GM21515 (cell line): ENCODE measurements around the gene SSR3.
A peak's percentile ranks its signal among the peaks of the same experiment; 100 is the strongest.

Experiments used
- ATAC-seq: cut with Tn5 transposase; IDR thresholded peaks from one replicate; pipeline ENCODE4 v1.9.1; 2021; ENCODE audit not compliant: unreplicated experiment

Gene SSR3

DNA sequence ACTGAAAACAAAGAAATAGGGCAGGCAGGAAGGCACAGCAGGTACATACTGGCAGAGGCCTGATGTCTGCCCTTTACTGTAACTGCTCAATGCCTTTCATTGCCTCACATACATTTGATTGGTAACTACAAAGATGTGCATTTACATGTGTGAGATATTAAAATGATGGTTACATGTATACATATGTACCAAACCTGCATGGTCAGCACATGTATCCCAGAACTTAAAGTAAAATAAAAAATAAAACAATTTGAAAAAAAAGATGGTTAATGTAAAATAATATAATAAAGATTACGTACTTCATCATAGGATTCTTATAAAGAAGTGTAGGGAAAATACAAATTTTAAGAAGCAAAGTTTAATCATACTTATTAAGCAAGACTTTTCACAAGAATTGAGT, 15.1 kb downstream of the SSR3 start:
- ATAC-seq, result no peak

DNA sequence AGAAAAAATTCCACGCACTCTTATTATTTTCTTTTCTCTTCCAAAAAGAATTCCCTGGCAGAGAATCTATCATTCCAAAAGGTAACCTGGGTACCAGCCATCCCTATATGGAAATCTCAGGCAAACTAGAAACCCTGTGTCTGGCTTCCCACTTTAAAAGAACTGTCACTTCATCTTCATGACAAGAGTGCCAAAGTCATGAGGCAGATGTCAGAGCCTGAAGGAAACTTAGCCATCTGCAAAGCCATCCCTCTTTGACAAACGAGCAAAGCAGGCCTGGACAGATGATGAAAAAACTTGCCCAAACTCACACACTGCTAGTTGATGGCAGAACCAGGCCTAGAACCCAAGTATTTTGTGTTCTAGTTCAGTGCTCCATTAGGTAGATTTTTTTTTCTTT, 15.9 kb downstream of the SSR3 start:
- ATAC-seq, result no peak

DNA sequence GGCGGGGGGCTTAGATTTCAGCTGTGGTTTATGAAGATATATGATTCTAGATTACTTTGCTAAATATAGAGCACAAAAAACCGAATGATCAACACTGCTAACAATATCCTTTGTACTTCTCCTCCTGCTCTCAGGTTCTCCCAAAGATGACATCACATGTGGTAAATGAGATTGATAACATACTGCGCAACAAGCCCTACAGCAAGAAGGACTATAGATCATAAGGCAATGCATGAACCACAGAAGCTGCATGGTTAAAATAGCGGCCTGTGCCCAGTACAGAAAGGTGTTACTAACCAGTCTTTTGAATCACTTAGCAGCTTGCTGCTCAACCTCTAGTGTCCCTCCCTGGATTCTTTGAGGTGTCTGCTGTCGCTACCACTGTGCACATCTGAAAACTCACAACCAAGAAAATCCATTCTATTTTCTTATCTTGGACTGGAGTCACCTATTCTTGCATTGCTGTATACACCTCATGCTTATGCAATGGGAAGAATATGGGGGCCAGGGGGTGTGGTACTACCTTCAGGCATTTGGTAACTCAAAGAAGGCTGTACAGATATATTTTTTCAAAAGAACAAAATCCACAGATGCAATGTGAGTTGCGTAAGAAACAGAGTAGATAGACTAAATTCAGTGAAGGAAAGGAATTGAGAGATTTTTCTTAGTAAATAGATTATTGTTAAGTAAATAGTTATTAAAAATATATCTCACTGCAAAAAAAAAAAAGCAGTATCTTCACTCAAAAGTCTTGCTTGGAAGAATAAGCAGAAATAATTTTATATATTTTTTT, 18.2 kb downstream of the SSR3 start:
- ATAC-seq, result no peak

DNA sequence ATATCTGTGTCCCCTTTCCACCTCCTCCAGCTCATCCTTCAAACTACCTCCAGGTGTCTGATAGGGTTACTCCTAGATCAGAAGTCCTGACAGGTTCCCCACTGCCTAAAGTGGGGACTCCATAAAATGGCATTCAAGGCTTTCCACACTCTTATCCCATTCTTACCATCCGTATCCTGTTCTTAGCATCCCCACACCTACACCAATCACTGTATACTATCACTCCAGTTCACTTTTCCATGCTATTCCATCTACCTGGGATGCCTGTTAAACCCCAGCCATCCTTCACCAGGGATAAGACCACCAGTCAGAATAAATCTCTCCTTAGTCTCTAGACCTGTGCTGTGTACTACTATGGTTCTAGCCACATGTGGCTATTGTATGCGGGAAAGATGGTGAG, 19.1 kb downstream of the SSR3 start:
- ATAC-seq, result no peak

DNA sequence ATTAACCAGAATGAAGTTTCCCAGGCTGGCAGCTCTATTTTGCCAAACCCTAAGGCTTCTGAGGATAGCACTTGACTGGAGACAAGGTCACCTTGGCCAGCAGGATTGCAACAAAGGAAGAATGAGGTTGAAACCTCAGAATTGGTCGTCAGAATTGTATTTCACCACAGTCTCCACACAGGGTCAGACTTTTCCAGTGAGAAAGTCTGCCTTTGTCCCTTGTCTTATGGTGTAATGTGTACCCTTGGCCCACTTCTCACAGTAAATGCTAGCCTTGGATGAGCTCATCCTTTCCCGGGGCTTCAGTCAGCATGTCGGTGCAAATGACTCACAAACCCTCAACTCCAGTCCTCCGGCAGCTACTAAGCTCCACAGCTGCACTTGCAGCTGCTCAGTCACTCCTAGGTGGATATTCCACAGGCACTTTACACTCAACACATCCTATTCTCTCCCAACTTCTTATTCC, 19.7 kb downstream of the SSR3 start:
- ATAC-seq, result no peak

DNA sequence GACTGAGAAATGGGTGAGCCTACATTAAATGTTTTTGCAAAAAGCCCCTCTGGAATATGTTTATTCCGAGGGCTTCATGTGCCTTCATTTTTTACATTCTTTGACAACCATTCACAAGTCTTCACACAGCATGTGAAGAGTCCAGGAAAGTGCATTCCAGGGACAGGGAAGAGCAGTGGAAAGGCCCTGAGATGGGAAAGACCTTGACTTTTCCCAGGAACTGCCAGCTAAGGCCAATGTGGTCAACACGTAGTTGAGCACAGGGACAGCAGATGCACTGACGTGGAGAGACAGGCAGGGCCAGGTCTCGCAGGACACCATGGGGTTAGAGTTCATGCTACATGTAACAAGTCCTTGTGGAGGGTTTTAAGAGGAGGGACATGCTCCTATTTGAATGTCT, 21.7 kb downstream of the SSR3 start:
- no peak for ATAC-seq

- no peak for ATAC-seq
Observed at GRCh38 chr3:156532730-156533129, 22.2 kb downstream of the SSR3 start.

DNA sequence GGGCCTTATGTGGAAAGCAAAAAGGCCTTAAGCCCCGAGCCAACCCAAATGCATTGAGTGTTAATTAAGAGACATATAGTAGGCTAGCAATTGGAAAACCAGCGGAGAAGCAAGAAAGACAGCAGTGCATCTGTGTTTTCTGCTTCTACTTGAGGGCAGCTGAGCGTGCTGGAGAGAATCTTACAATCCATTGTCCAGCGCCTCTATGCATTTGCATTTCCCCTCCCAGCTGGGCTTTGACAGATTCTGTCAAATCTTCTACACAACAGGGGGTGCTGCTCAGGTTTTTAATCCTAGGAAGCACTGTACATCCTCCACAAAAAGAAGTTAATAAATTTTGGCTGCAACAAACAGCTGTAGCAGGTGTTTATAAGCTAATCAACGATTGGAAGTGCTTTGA, 23.9 kb downstream of the SSR3 start:
- ATAC-seq, result no peak

DNA sequence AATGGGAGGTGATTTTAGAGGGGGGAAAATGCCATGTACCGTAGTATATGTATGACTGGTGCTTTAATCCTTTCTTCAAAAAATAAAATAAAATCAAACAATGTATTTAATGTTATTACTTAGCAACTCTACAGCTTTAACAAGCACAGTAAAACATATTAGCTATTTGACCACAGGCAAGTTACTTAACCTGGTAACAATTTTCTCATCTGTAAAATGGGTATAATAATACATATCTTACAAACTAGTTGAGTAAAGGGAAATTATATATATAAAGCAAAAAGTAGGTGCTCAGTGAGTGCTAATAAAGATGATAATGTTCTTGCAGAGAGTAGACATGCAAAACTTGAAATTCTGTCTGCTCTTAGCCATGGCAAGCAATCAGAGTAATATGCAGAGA, 27.9 kb downstream of the SSR3 start:
- no peak for ATAC-seq

DNA sequence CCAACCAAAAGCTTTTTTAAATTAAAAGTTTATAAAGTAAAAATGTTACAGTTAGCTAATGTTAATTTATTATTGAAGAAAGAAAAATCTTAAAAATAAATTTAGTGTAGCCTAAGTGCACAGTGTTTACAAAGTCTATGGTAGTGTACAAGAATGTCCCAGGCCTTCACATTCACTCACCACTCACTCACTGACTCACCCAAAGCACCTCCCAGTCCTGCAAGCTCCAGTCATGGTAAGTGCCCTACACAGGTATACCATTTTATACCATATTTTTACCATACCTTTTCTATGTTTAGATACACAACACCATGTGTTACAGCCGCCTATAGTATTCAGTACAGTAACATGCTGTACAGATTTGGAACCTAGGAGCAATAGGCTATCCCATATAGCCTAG, 29.1 kb downstream of the SSR3 start:
- ATAC-seq, result no peak

DNA sequence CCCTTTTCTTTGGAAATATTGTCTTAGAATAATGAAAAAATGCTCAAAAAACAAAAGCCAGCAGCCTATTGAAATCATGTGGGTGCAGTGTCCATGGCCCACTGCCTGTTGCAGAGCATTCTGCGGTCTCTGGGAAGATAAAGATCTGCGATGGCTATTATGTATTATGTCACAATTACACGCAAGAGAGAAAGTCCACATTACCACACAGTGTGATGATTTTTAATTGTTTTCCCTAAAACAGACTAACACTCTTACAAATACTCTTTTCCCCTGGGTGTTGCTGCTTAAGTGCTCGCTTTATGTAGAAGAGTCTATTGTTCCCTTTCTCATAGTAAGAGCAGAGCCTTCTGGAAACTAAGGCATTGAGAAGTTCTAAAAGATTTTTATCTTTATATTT, 32.2 kb downstream of the SSR3 start:
- no peak for ATAC-seq

- ATAC-seq, result peak; percentile 46
Observed at GRCh38 chr3:156519758-156520162, 35.2 kb downstream of the SSR3 start.

DNA sequence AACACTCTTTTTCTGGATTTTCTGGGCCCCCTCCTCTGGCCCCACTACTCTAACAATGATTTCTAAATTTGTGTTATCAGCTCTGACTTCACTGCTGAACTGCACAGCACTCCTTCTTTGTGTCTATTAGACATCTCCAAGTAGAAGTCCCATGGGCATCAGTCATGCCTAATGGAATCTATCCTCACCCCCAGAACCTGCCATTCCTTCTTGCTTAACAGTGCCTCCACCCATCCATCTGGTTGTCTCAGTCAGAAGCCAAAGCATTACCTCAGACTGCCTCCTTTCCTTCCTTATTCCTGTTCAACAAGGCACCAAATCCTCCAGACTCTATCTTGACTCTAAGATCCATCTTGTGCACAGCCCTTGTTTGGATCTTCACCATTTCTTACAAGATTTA, 36.2 kb downstream of the SSR3 start:
- ATAC-seq, result no peak

- ATAC-seq, result no peak
Observed at GRCh38 chr3:156516961-156517360, 38.0 kb downstream of the SSR3 start.

GRCh38 chr3:156516284-156516683, 38.6 kb downstream of the SSR3 start:
- ATAC-seq, result no peak

- ATAC-seq, result no peak
Observed at GRCh38 chr3:156513619-156514018, 41.3 kb downstream of the SSR3 start.

GRCh38 chr3:156511987-156512677, 42.8 kb downstream of the SSR3 start:
- ATAC-seq, result no peak

- ATAC-seq, result no peak
Observed at GRCh38 chr3:156509189-156510174, 45.4 kb downstream of the SSR3 start.

- no peak for ATAC-seq
Observed at GRCh38 chr3:156507285-156507684, 47.6 kb downstream of the SSR3 start.

GRCh38 chr3:156498307-156498706, 56.6 kb downstream of the SSR3 start:
- ATAC-seq, result no peak

DNA sequence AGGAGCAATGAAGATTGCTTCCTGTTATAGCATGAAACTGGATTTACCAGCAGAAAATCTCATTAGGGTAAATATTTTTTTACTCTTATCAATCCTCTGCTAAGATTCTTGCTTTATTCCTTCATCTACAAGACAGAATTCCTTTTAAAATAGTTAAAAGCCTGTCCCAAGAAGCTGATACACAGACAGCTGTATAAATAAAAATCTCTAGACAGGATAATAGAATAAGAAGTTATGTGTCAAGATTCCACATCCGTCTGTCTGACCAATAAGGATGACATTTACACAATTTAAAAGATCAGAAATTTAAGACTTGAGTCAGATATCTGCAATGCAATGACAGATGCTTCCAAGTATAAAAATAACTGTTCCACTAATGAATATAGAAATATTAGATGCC, 57.6 kb downstream of the SSR3 start:
- no peak for ATAC-seq
